WTC11 (cell line): ENCODE results near the gene SELENOV. TPM values are rescaled to one million over a fixed set of nuclear protein-coding genes. Genes with fewer than 3 reads are reported as not detected.

Experiments
- ATAC-seq: fragments of 200-7000 bp; cut with Tn5 transposase; 2 replicates; pipeline ENCODE4 v1.10.0; 2021; ENCODE audit warnings: mild to moderate bottlenecking, moderate library complexity
- CTCF ChIA-PET: fragments of 300-600 bp; sonication (Branson Sonifier 250); formaldehyde crosslinking; loops from one replicate; lab custom pipeline; 2021; ENCODE audit warnings: antibody characterized with exemption; lab: Charles Lee
- POLR2A ChIA-PET: fragments of 350-600 bp; sonication (Branson Sonifier 250); formaldehyde crosslinking; loops from one replicate; lab custom pipeline; 2021; ENCODE audit warnings: antibody characterized with exemption; lab: Charles Lee
- DNase-seq: peaks from one replicate; pipeline ENCODE4 v3.0.0; 2021; ENCODE audit warnings: low spot score
- H3K27ac Mint-ChIP-seq: 2 replicates; pipeline ENCODE4 v1.8.0; 2021; ENCODE audit warnings: mixed read lengths
- H3K27me3 Mint-ChIP-seq: 2 replicates; pipeline ENCODE4 v1.8.0; 2021; ENCODE audit warnings: low read depth, mild to moderate bottlenecking, moderate library complexity, mixed read lengths
- H3K36me3 Mint-ChIP-seq: 2 replicates; pipeline ENCODE4 v1.8.0; 2021; ENCODE audit warnings: mixed read lengths
- H3K4me1 Mint-ChIP-seq: 2 replicates; pipeline ENCODE4 v1.8.0; 2022; ENCODE audit warnings: mixed read lengths
- H3K4me3 Mint-ChIP-seq: 2 replicates; pipeline ENCODE4 v1.8.0; 2021; ENCODE audit warnings: mild to moderate bottlenecking, moderate library complexity, mixed read lengths
- H3K9me3 Mint-ChIP-seq: 2 replicates; pipeline ENCODE4 v1.8.0; 2021; ENCODE audit warnings: mixed read lengths
- ARID4B ChIP-seq: sonication (generic); formaldehyde crosslinking; IDR thresholded peaks from 2 replicates; pipeline ENCODE4 v1.8.0; 2023; ENCODE audit warnings: missing genetic modification reagents, mild to moderate bottlenecking, borderline replicate concordance
- ATF2 ChIP-seq: sonication (generic); formaldehyde crosslinking; IDR thresholded peaks from 2 replicates; pipeline ENCODE4 v1.8.1; 2022; ENCODE audit warnings: low read depth, missing genetic modification reagents, borderline replicate concordance
- E2F4 ChIP-seq: sonication (generic); formaldehyde crosslinking; IDR thresholded peaks from 2 replicates; pipeline ENCODE4 v1.8.1; 2022; ENCODE audit warnings: low read depth, mild to moderate bottlenecking, moderate library complexity, missing genetic modification reagents, borderline replicate concordance
- ELF4 ChIP-seq: sonication (generic); formaldehyde crosslinking; IDR thresholded peaks from 2 replicates; pipeline ENCODE4 v1.8.1; 2022; ENCODE audit warnings: low read depth, mild to moderate bottlenecking, moderate library complexity, missing genetic modification reagents
- GABPB1 ChIP-seq: sonication (generic); formaldehyde crosslinking; IDR thresholded peaks from 2 replicates; pipeline ENCODE4 v1.8.1; 2023; ENCODE audit warnings: mild to moderate bottlenecking, missing genetic modification reagents
- HMGA2 ChIP-seq: fragments of 250-450 bp; sonication (Bioruptor Pico); IDR thresholded peaks from 2 replicates; pipeline ENCODE4 v1.4.0; 2021; ENCODE audit warnings: mild to moderate bottlenecking, moderate library complexity
- MLX ChIP-seq: sonication (generic); formaldehyde crosslinking; IDR thresholded peaks from 2 replicates; pipeline ENCODE4 v1.8.1; 2023; ENCODE audit warnings: mild to moderate bottlenecking, missing genetic modification reagents, moderate library complexity
- NFATC4 ChIP-seq: fragments of 250-450 bp; sonication (Bioruptor Pico); IDR thresholded peaks from 2 replicates; pipeline ENCODE4 v1.9.0; 2021; ENCODE audit warnings: mild to moderate bottlenecking
- NR2C2 ChIP-seq: sonication (generic); formaldehyde crosslinking; IDR thresholded peaks from 2 replicates; pipeline ENCODE4 v1.8.0; 2022; ENCODE audit warnings: mild to moderate bottlenecking, missing genetic modification reagents
- TCF7 ChIP-seq: sonication (generic); formaldehyde crosslinking; IDR thresholded peaks from 2 replicates; pipeline ENCODE4 v1.8.0; 2022; ENCODE audit warnings: mild to moderate bottlenecking, low read depth, missing genetic modification reagents, moderate library complexity
- TEAD4 ChIP-seq: sonication (generic); formaldehyde crosslinking; IDR thresholded peaks from 2 replicates; pipeline ENCODE4 v1.8.0; 2022; ENCODE audit warnings: mild to moderate bottlenecking, missing genetic modification reagents
- TP53 ChIP-seq: sonication (generic); formaldehyde crosslinking; IDR thresholded peaks from 2 replicates; pipeline ENCODE4 v1.8.1; 2023; ENCODE audit warnings: mild to moderate bottlenecking, missing genetic modification reagents
- ZNF317 ChIP-seq: sonication (generic); formaldehyde crosslinking; IDR thresholded peaks from 2 replicates; pipeline ENCODE4 v1.8.1; 2023; ENCODE audit warnings: low read depth, mild to moderate bottlenecking, moderate library complexity, missing genetic modification reagents, borderline replicate concordance
- ZNF423 ChIP-seq: fragments of 250-450 bp; sonication (Bioruptor Pico); IDR thresholded peaks from 2 replicates; pipeline ENCODE4 v2.1.2; 2022; ENCODE audit warnings: mild to moderate bottlenecking, moderate library complexity
- ZNF532 ChIP-seq: fragments of 250-450 bp; sonication (Bioruptor Pico); IDR thresholded peaks from 2 replicates; pipeline ENCODE4 v1.9.0; 2021; ENCODE audit warnings: mild to moderate bottlenecking, borderline replicate concordance
- total RNA-seq: library from RNA; stranded (reverse); gene quantifications from 3 replicates; pipeline ENCODE4 v1.2.3, GENCODE V29; 2021
- TF ChIP-seq, protein P1 (sequence below): sonication (generic); formaldehyde crosslinking; IDR thresholded peaks from 2 replicates; pipeline ENCODE4 v1.8.0; 2022; ENCODE audit warnings: mild to moderate bottlenecking, missing genetic modification reagents
- TF ChIP-seq, protein P2 (sequence below): sonication (generic); formaldehyde crosslinking; IDR thresholded peaks from 2 replicates; pipeline ENCODE4 v1.8.0; 2022; ENCODE audit warnings: mild to moderate bottlenecking, missing genetic modification reagents

The SELENOV gene
- total RNA-seq, 1 experiment from 2014 or later = 12.6 TPM

DNA sequence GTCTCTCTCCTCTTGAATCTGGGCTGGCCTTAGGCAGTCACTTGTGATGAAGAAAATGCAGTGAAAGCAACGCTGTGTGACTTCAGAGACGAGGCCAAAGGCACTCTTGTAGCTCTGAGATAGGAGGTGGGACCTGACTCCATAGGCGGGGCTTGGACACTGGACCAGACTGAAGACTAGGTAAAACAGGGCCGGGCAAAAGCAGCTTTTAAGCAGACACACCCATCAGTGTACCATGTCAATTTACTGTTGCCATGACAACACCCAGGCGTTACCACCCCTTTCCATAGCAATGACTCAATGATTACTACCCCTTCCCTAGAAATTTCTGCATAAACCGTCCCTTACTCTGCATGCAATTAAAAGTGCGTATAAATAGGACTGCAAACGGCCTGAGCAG lies 31.7 kb downstream of the SELENOV start:
- ATAC-seq (peak; percentile 44; the same call in 1 of the 2 replicates), DNase-seq (no peak)
- peaks cover 10% of the 10 kb centered on the region for H3K4me1 Mint-ChIP-seq
- ChIA-PET POLR2A (no interaction called here), CTCF (interaction anchor here (1.0 to 1.6 kb wide), 3 partner anchors 72 to 127 kb away, joined by 4 to 6 read pairs (median 4); no protein-coding TSS in a partner anchor)
- H3K9me3 Mint-ChIP-seq = no peaks in the 10 kb centered on the region
- H3K36me3 Mint-ChIP-seq = no peaks in the 10 kb centered on the region
- H3K27me3 Mint-ChIP-seq = peaks cover 3% of the 10 kb centered on the region; the same call in 1 of the 2 replicates
- no peak overlapping the region for H3K4me3 Mint-ChIP-seq
- H3K27ac Mint-ChIP-seq = no peak overlapping the region
- TF ChIP-seq ZNF532 (CRISPR knock-in tag) = no peak
- no peak for TF ChIP-seq MLX (CRISPR knock-in tag)
- TF ChIP-seq, protein P1, sequence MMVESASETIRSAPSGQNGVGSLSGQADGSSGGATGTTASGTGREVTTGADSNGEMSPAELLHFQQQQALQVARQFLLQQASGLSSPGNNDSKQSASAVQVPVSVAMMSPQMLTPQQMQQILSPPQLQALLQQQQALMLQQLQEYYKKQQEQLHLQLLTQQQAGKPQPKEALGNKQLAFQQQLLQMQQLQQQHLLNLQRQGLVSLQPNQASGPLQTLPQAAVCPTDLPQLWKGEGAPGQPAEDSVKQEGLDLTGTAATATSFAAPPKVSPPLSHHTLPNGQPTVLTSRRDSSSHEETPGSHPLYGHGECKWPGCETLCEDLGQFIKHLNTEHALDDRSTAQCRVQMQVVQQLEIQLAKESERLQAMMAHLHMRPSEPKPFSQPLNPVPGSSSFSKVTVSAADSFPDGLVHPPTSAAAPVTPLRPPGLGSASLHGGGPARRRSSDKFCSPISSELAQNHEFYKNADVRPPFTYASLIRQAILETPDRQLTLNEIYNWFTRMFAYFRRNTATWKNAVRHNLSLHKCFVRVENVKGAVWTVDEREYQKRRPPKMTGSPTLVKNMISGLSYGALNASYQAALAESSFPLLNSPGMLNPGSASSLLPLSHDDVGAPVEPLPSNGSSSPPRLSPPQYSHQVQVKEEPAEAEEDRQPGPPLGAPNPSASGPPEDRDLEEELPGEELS (CRISPR knock-in tag) = no peak
- TF ChIP-seq ELF4 (CRISPR knock-in tag) = no peak
- no peak for TF ChIP-seq ARID4B (CRISPR knock-in tag)

DNA sequence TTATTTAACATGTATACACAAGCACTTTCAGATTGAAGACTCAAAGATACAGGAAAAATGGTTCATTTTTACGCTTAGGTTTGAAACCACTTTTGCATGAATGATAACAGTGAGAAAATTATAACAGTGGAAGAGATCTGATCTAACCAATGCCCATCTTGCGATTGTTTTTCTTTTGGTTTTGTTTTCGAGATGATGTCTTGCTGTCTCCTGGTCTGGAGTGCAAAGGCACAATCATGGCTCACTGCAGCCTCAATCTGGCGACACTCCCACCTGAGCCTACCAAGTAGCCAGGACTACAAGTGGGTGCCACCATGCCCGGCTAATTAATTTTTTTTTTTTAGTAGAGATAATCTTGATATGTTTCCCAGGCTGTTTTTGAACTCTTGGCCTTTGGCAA lies 35.3 kb downstream of the SELENOV start:
- H3K9me3 Mint-ChIP-seq = no peaks in the 10 kb centered on the region
- ChIA-PET POLR2A (no interaction called here), CTCF (no interaction called here)
- peaks cover 3% of the 10 kb centered on the region; the same call in 1 of the 2 replicates for H3K27me3 Mint-ChIP-seq
- H3K4me3 Mint-ChIP-seq = no peak overlapping the region
- H3K4me1 Mint-ChIP-seq = peaks cover 3% of the 10 kb centered on the region; the same call in 1 of the 2 replicates
- DNase-seq (no peak), ATAC-seq (no peak)
- no peak for TF ChIP-seq TEAD4
- no peak for TF ChIP-seq ZNF423
- no peak for TF ChIP-seq TP53 (CRISPR knock-in tag)
- TF ChIP-seq, protein P2, sequence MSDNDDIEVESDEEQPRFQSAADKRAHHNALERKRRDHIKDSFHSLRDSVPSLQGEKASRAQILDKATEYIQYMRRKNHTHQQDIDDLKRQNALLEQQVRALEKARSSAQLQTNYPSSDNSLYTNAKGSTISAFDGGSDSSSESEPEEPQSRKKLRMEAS (CRISPR knock-in tag) = no peak
- TF ChIP-seq MLX (CRISPR knock-in tag) = no peak
- TF ChIP-seq HMGA2 (CRISPR knock-in tag) = no peak
- TF ChIP-seq NR2C2 = no peak
- no peak for TF ChIP-seq E2F4 (CRISPR knock-in tag)
- no peak for TF ChIP-seq GABPB1 (CRISPR knock-in tag)
- no peak for TF ChIP-seq ZNF317 (CRISPR knock-in tag)
- TF ChIP-seq TCF7 (CRISPR knock-in tag) = no peak
- TF ChIP-seq ATF2 (CRISPR knock-in tag) = no peak
- TF ChIP-seq NFATC4 = no peak
- H3K27ac Mint-ChIP-seq = no peak overlapping the region
- no peaks in the 10 kb centered on the region for H3K36me3 Mint-ChIP-seq
